Coronary artery (tissue), 2 donors: ENCODE data around the gene CHAC1.
A peak's percentile ranks its signal among the peaks of the same experiment; 100 is the strongest.

Source experiments
- DNase-seq: peaks from one replicate; pipeline ENCODE4 v3.0.0-alpha.2; 2017; ENCODE audit warnings: low spot score
- H3K27ac ChIP-seq, 2 donors: fragments of 200-600 bp; sonication (generic); one replicate each; pipeline ENCODE4 v1.5.1; 2016 to 2019
- H3K4me3 ChIP-seq: fragments of 200-600 bp; sonication (generic); 2 replicates; pipeline ENCODE4 v1.5.1; 2016; ENCODE audit warnings: mild to moderate bottlenecking, moderate library complexity
- CTCF ChIP-seq: fragments of 200-600 bp; sonication (generic); IDR thresholded peaks from one replicate; pipeline ENCODE4 v1.5.1; 2019; ENCODE audit warnings: antibody characterized with exemption

Gene CHAC1

GRCh38 chr15:40915679-40916078 is 37.6 kb upstream of the CHAC1 start:
- H3K4me3 ChIP-seq: no peak overlapping the region
- DNase-seq: no peak
- H3K27ac ChIP-seq: no peak overlapping the region
- no peak for TF ChIP-seq CTCF

GRCh38 chr15:40917585-40917984 is 35.7 kb upstream of the CHAC1 start:
- no peak for TF ChIP-seq CTCF
- no peak for DNase-seq
- Histone ChIP-seq H3K4me3 (no peak overlapping the region), H3K27ac (no peak overlapping the region)

GRCh38 chr15:40918146-40918798 is 35.0 kb upstream of the CHAC1 start:
- DNase-seq: no peak
- H3K27ac ChIP-seq: peak overlapping the region in 1 of 2 donors; percentile 27
- no peak for TF ChIP-seq CTCF
- H3K4me3 ChIP-seq: no peak overlapping the region

GRCh38 chr15:40918799-40919392 is 34.4 kb upstream of the CHAC1 start:
- Histone ChIP-seq H3K27ac (peak overlapping the region in 1 of 2 donors; percentile 27), H3K4me3 (no peak overlapping the region)
- no peak for DNase-seq
- no peak for TF ChIP-seq CTCF

GRCh38 chr15:40921949-40922607 is 31.2 kb upstream of the CHAC1 start:
- no peak for DNase-seq

GRCh38 chr15:40922608-40923005 is 30.7 kb upstream of the CHAC1 start:
- no peak for TF ChIP-seq CTCF
- no peak overlapping the region for H3K4me3 ChIP-seq
- no peak overlapping the region for H3K27ac ChIP-seq
- no peak for DNase-seq

More at GRCh38 chr15:40921949-40922607, 31.2 kb upstream of the CHAC1 start:
- Histone ChIP-seq H3K4me3 (no peak overlapping the region), H3K27ac (no peak overlapping the region)
- no peak for TF ChIP-seq CTCF

GRCh38 chr15:40923551-40923950 is 29.7 kb upstream of the CHAC1 start:
- H3K4me3 ChIP-seq: no peak overlapping the region
- no peak for DNase-seq
- TF ChIP-seq CTCF: no peak
- no peak overlapping the region for H3K27ac ChIP-seq
